GM18511 (cell line): ENCODE data around the gene KCNH8.
"Not testable (repeated sequence)": the region's sequence is repeated elsewhere in the genome, so short reads cannot be mapped to it uniquely, and the experiment has no call there.

Source experiments
- ATAC-seq: cut with Tn5 transposase; IDR thresholded peaks from one replicate; pipeline ENCODE4 v1.9.1; 2021; ENCODE audit warnings: mild to moderate bottlenecking, moderate library complexity; ENCODE audit not compliant: unreplicated experiment

KCNH8 gene

GRCh38 chr3:19171794-19172193 is 23.5 kb downstream of the KCNH8 start:
- ATAC-seq, result no peak

- no peak for ATAC-seq
These were observed 25.6 kb downstream of the KCNH8 start for GRCh38 chr3:19173945-19174344.

GRCh38 chr3:19183584-19183983 is 35.3 kb downstream of the KCNH8 start:
- ATAC-seq, result no peak

- ATAC-seq, result no peak
These were observed 41.8 kb downstream of the KCNH8 start for GRCh38 chr3:19190126-19190525.

GRCh38 chr3:19190602-19191001 is 42.3 kb downstream of the KCNH8 start:
- ATAC-seq, result no peak

GRCh38 chr3:19199131-19199530 is 50.8 kb downstream of the KCNH8 start:
- no peak for ATAC-seq

GRCh38 chr3:19202303-19202702 is 54.0 kb downstream of the KCNH8 start:
- no peak for ATAC-seq

- no peak for ATAC-seq
These were observed 54.4 kb downstream of the KCNH8 start for GRCh38 chr3:19202754-19203153.

GRCh38 chr3:19206540-19206939 is 58.2 kb downstream of the KCNH8 start:
- ATAC-seq, result no peak

GRCh38 chr3:19213603-19214220 is 65.4 kb downstream of the KCNH8 start:
- ATAC-seq, result no peak

- no peak for ATAC-seq
These were observed 67.1 kb downstream of the KCNH8 start for GRCh38 chr3:19215427-19215826.

- ATAC-seq, result no peak
These were observed 68.5 kb downstream of the KCNH8 start for GRCh38 chr3:19216669-19217337.

- ATAC-seq, result no peak
These were observed 72.0 kb downstream of the KCNH8 start for GRCh38 chr3:19220311-19220710.

GRCh38 chr3:19221081-19221480 is 72.8 kb downstream of the KCNH8 start:
- no peak for ATAC-seq

GRCh38 chr3:19226479-19226878 is 78.2 kb downstream of the KCNH8 start:
- no peak for ATAC-seq

- ATAC-seq, result no peak
These were observed 79.9 kb downstream of the KCNH8 start for GRCh38 chr3:19228167-19228566.

GRCh38 chr3:19229086-19229485 is 80.8 kb downstream of the KCNH8 start:
- no peak for ATAC-seq

- ATAC-seq, result peak; percentile 60
These were observed 81.6 kb downstream of the KCNH8 start for GRCh38 chr3:19229881-19230280.

- ATAC-seq, result no peak
These were observed 83.6 kb downstream of the KCNH8 start for GRCh38 chr3:19231792-19232461.

- no peak for ATAC-seq
These were observed 84.3 kb downstream of the KCNH8 start for GRCh38 chr3:19232566-19232965.

GRCh38 chr3:19233882-19234784 is 85.8 kb downstream of the KCNH8 start:
- not testable (repeated sequence) for ATAC-seq
